MM.1S (cell line): ENCODE results near the gene DOC2A.

Experiments
- EZH2 ChIP-seq: fragments of 300-600 bp; sonication (generic); optimal IDR thresholded peaks from 2 replicates; pipeline ENCODE3; 2017; ENCODE audit warnings: low read depth, mild to moderate bottlenecking, antibody characterized with exemption, low read length, mixed read lengths
- TF ChIP-seq, protein P1 (sequence below): fragments of 300-600 bp; sonication (generic); IDR thresholded peaks from 2 replicates; pipeline ENCODE4 v1.5.1; 2016; ENCODE audit warnings: antibody characterized with exemption, low read length, mixed read lengths

GRCh38 chr16:30046588-30046987 lies 35.8 kb upstream of the DOC2A start:
- TF ChIP-seq, protein P1, sequence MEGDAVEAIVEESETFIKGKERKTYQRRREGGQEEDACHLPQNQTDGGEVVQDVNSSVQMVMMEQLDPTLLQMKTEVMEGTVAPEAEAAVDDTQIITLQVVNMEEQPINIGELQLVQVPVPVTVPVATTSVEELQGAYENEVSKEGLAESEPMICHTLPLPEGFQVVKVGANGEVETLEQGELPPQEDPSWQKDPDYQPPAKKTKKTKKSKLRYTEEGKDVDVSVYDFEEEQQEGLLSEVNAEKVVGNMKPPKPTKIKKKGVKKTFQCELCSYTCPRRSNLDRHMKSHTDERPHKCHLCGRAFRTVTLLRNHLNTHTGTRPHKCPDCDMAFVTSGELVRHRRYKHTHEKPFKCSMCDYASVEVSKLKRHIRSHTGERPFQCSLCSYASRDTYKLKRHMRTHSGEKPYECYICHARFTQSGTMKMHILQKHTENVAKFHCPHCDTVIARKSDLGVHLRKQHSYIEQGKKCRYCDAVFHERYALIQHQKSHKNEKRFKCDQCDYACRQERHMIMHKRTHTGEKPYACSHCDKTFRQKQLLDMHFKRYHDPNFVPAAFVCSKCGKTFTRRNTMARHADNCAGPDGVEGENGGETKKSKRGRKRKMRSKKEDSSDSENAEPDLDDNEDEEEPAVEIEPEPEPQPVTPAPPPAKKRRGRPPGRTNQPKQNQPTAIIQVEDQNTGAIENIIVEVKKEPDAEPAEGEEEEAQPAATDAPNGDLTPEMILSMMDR: no peak
- no peak for TF ChIP-seq EZH2
